NCI-H1105 (cell line): Measurements from ENCODE around the gene FEM1A.

Experiments used
- DNase-seq: peaks from one replicate; lab custom pipeline; 2025; lab: John Stamatoyannopoulos, UW

The FEM1A gene

DNA sequence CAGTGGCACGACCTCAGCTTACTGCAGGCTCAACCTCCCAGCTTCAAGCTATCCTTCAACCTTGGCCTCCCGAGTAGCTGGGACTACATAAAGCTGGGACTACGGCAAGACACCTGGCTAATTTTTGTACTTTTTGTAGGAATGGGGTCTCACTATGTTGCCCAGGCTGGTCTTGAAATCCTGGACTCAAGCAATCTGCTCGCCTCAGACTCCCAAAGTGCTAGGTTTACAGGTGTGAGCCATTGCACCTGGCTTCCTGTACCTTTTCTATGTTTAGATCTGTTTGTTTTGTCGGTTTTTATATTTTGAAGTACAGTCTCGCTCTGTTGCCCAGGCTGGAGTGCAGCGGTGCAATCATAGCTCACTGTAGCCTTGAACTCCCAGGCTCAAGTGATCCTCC is 57.5 kb downstream of the FEM1A start:
- DNase-seq = no peak
